GM21423 (cell line): Measurements from ENCODE around the gene SH3GL2.

Experiments used
- ATAC-seq: cut with Tn5 transposase; IDR thresholded peaks from one replicate; pipeline ENCODE4 v1.9.1; 2021; ENCODE audit warnings: mild to moderate bottlenecking, moderate library complexity; ENCODE audit not compliant: unreplicated experiment

The SH3GL2 gene

GRCh38 chr9:17802249-17802857 is 223.5 kb downstream of the SH3GL2 start:
- no peak for ATAC-seq

- no peak for ATAC-seq
Measured at GRCh38 chr9:17807613-17808282, 228.9 kb downstream of the SH3GL2 start.

GRCh38 chr9:17810317-17810716 is 231.5 kb downstream of the SH3GL2 start:
- ATAC-seq: no peak

GRCh38 chr9:17810728-17811571 is 232.1 kb downstream of the SH3GL2 start:
- ATAC-seq: no peak

- no peak for ATAC-seq
Measured at GRCh38 chr9:17813798-17814197, 234.9 kb downstream of the SH3GL2 start.

- ATAC-seq: no peak
Measured at GRCh38 chr9:17816431-17817027, 237.7 kb downstream of the SH3GL2 start.

- no peak for ATAC-seq
Measured at GRCh38 chr9:17824191-17824590, 245.3 kb downstream of the SH3GL2 start.

GRCh38 chr9:17824616-17825264 is 245.9 kb downstream of the SH3GL2 start:
- no peak for ATAC-seq

- no peak for ATAC-seq
Measured at GRCh38 chr9:17825265-17825659, 246.4 kb downstream of the SH3GL2 start.

- ATAC-seq: no peak
Measured at GRCh38 chr9:17829064-17829463, 250.2 kb downstream of the SH3GL2 start.

GRCh38 chr9:17829812-17830385 is 251.0 kb downstream of the SH3GL2 start:
- ATAC-seq: no peak

GRCh38 chr9:17832812-17833211 is 253.9 kb downstream of the SH3GL2 start:
- ATAC-seq: no peak

- ATAC-seq: no peak
Measured at GRCh38 chr9:17833846-17834245, 255.0 kb downstream of the SH3GL2 start.

- ATAC-seq: no peak
Measured at GRCh38 chr9:17837965-17838364, 259.1 kb downstream of the SH3GL2 start.

GRCh38 chr9:17839776-17840175 is 260.9 kb downstream of the SH3GL2 start:
- ATAC-seq: no peak

- no peak for ATAC-seq
Measured at GRCh38 chr9:17843236-17843635, 264.4 kb downstream of the SH3GL2 start.
